ENCODE data around the gene AADAT. TPM values are rescaled to one million over a fixed set of nuclear protein-coding genes. Genes with fewer than 3 reads are reported as not detected.

Gene AADAT
- total RNA-seq, 1 experiment from 2014 or later: 2.7 TPM

- Histone ChIP-seq H3K4me1 (ENCODE audit: insufficient read depth, low read length) (0 out of 2 replicates have a peak, but pooled peaks cover 4% of the 10 kb centered on the region), H3K36me3 (ENCODE audit: low read depth, low read length) (no peaks in the 10 kb centered on the region), H3K27ac (ENCODE audit: low read length) (no peak overlapping the region), H3K9me2 (replicated peaks; ENCODE audit: low read length) (no peaks in the 10 kb centered on the region), H3K79me2 (ENCODE audit: low read length) (no peaks in the 10 kb centered on the region), H2AFZ (ENCODE audit: low read length) (no peak overlapping the region), H3K9ac (ENCODE audit: low read length) (no peak overlapping the region), H3F3A (ENCODE audit: low read length, unreplicated experiment) (no peaks in the 10 kb centered on the region), H3K4me3 (ENCODE audit: low read length) (no peak overlapping the region), H3K4me2 (ENCODE audit: low read length) (no peak overlapping the region), H4K20me1 (ENCODE audit: low read length) (no peaks in the 10 kb centered on the region), H3K27me3 (ENCODE audit: low read length) (peaks cover 22% of the 10 kb centered on the region), H3K9me3 (ENCODE audit: low read length) (no peaks in the 10 kb centered on the region)
- intact Hi-C loops (cut with micrococcal nuclease): no loop called here
- no peak for TF ChIP-seq CTCF (conservative IDR thresholded peaks at IDR 0.05; ENCODE audit: low read depth, low read length)
- ChIA-PET CTCF (no interaction called here), POLR2A (ENCODE audit: unreplicated experiment) (no interaction called here)
- ATAC-seq: no peak
- DNase-seq: no peak
- no TSS peak for BruUV-seq (replicated peaks)
Observed at GRCh38 chr4:170030121-170030520, 59.6 kb downstream of the AADAT start.

- peak overlapping the region; percentile 53; the same call in 1 of the 2 replicates for H3K9ac ChIP-seq (ENCODE audit: low read length)
- H3K27me3 ChIP-seq (ENCODE audit: low read length): peaks cover 19% of the 10 kb centered on the region
- H3K9me2 ChIP-seq (replicated peaks; ENCODE audit: low read length): no peaks in the 10 kb centered on the region
- 0 out of 2 replicates have a peak, but pooled peaks cover 4% of the 10 kb centered on the region for H3K4me1 ChIP-seq (ENCODE audit: insufficient read depth, low read length)
- ATAC-seq (peak; percentile 64), DNase-seq (peak; percentile 87)
- H3K36me3 ChIP-seq (ENCODE audit: low read depth, low read length): no peaks in the 10 kb centered on the region
- H4K20me1 ChIP-seq (ENCODE audit: low read length): no peaks in the 10 kb centered on the region
- H3K4me2 ChIP-seq (ENCODE audit: low read length): peak overlapping the region; percentile 99
- intact Hi-C loops (cut with micrococcal nuclease): loop anchor here (5.0 kb wide), 1 partner anchor 415 kb away; the partner anchor contains the start of gene NEK1
- H3K9me3 ChIP-seq (ENCODE audit: low read length): no peaks in the 10 kb centered on the region
- peak overlapping the region; percentile 79 for H3K4me3 ChIP-seq (ENCODE audit: low read length)
- no peaks in the 10 kb centered on the region for H3F3A ChIP-seq (ENCODE audit: low read length, unreplicated experiment)
- peak overlapping the region; percentile 99 for H2AFZ ChIP-seq (ENCODE audit: low read length)
- no peaks in the 10 kb centered on the region for H3K79me2 ChIP-seq (ENCODE audit: low read length)
- no TSS peak for BruUV-seq (replicated peaks)
- H3K27ac ChIP-seq (ENCODE audit: low read length): no peak overlapping the region
- ChIA-PET CTCF (no interaction called here), POLR2A (ENCODE audit: unreplicated experiment) (no interaction called here)
- TF ChIP-seq EZH2 (IDR thresholded peaks at IDR 0.05; ENCODE audit: low read length, unreplicated experiment) (no peak), EZH2phosphoT487 (IDR thresholded peaks at IDR 0.05; ENCODE audit: borderline replicate concordance, low read length) (no peak), CTCF (conservative IDR thresholded peaks at IDR 0.05; ENCODE audit: low read depth, low read length) (no peak)
Observed at GRCh38 chr4:170027181-170027829, 62.5 kb downstream of the AADAT start.

- Histone ChIP-seq H3K36me3 (ENCODE audit: low read depth, low read length) (no peaks in the 10 kb centered on the region), H3K4me2 (ENCODE audit: low read length) (peak within 1 kb of the TSS; percentile 99), H3K4me3 (ENCODE audit: low read length) (peak within 1 kb of the TSS; percentile 79), H3K79me2 (ENCODE audit: low read length) (no peaks in the 10 kb centered on the region), H3K27me3 (ENCODE audit: low read length) (peaks cover 19% of the 10 kb centered on the region), H3K4me1 (ENCODE audit: insufficient read depth, low read length) (0 out of 2 replicates have a peak, but pooled peaks cover 4% of the 10 kb centered on the region), H2AFZ (ENCODE audit: low read length) (peak within 1 kb of the TSS; percentile 99), H3K9me2 (replicated peaks; ENCODE audit: low read length) (no peaks in the 10 kb centered on the region), H3K9ac (ENCODE audit: low read length) (peak within 1 kb of the TSS; percentile 53), H3F3A (ENCODE audit: low read length, unreplicated experiment) (no peaks in the 10 kb centered on the region), H3K27ac (ENCODE audit: low read length) (no peak within 1 kb of the TSS), H4K20me1 (ENCODE audit: low read length) (no peaks in the 10 kb centered on the region), H3K9me3 (ENCODE audit: low read length) (no peaks in the 10 kb centered on the region)
- ChIA-PET CTCF (no interaction called here), POLR2A (ENCODE audit: unreplicated experiment) (no interaction called here)
- DNase-seq (peak; percentile 77), ATAC-seq (peak; percentile 91)
- TF ChIP-seq EZH2 (IDR thresholded peaks at IDR 0.05; ENCODE audit: low read length, unreplicated experiment) (no peak), CTCF (conservative IDR thresholded peaks at IDR 0.05; ENCODE audit: low read depth, low read length) (no peak)
- TSS peak; percentile 78 for BruUV-seq (replicated peaks)
- intact Hi-C loops (cut with micrococcal nuclease): loop anchor here (5.0 kb wide), 1 partner anchor 414 kb away; the partner anchor contains the start of gene NEK1
Observed at GRCh38 chr4:170026253-170027021, 63.3 kb downstream of the AADAT start, which contains the start of gene MFAP3L. TSS of gene MFAP3L (minus strand) at chr4:170026395. CDS start at chr4:170005877, 20,518 bp downstream.

Data from PC-3 (cell line).